HG03571 (cell line): ENCODE measurements around the gene PTN.
"Not testable (repeated sequence)": the region's sequence is repeated elsewhere in the genome, so short reads cannot be mapped to it uniquely, and the experiment has no call there.

Source experiments
- ATAC-seq: cut with Tn5 transposase; IDR thresholded peaks from one replicate; pipeline ENCODE4 v1.9.1; 2021; ENCODE audit not compliant: unreplicated experiment

Gene PTN

DNA sequence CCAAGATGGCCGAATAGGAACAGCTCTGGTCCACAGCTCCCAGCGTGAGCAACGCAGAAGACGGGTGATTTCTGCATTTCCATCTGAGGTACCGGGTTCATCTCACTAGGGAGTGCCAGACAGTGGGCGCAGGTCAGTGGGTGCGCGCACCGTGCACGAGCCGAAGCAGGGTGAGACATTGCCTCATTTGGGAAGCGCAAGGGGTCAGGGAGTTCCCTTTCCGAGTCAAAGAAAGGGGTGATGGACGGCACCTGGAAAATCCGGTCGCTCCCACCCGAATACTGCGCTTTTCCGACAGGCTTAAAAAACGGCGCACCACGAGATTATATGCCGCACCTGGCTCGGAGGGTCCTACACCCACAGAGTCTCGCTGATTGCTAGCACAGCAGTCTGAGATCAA, 161.9 kb downstream of the PTN start:
- ATAC-seq, result not testable (repeated sequence)
